ENCODE results near the gene SULT4A1.

The SULT4A1 gene

GRCh38 chr22:43848366-43849171 lies 13.7 kb downstream of the SULT4A1 start:
- no peak for TF ChIP-seq ZNF274 (IDR thresholded peaks at IDR 0.05; ENCODE audit: low read depth, low read length)
- no peak overlapping the region for H3K4me3 ChIP-seq (ENCODE audit: low read length)

- no peak for TF ChIP-seq ZNF274 (IDR thresholded peaks at IDR 0.05; ENCODE audit: low read depth, low read length)
These were observed 14.7 kb downstream of the SULT4A1 start for GRCh38 chr22:43847376-43848289.

GRCh38 chr22:43846966-43847365 lies 15.3 kb downstream of the SULT4A1 start:
- no peak overlapping the region for H3K4me3 ChIP-seq (ENCODE audit: low read length)
- TF ChIP-seq ZNF274 (IDR thresholded peaks at IDR 0.05; ENCODE audit: low read depth, low read length): no peak

More at GRCh38 chr22:43847376-43848289, 14.7 kb downstream of the SULT4A1 start:
- no peak overlapping the region for H3K4me3 ChIP-seq (ENCODE audit: low read length)

GRCh38 chr22:43845981-43846380 lies 16.3 kb downstream of the SULT4A1 start:
- TF ChIP-seq ZNF274 (IDR thresholded peaks at IDR 0.05; ENCODE audit: low read depth, low read length): no peak
- no peak overlapping the region for H3K4me3 ChIP-seq (ENCODE audit: low read length)

GRCh38 chr22:43844560-43845545 lies 17.5 kb downstream of the SULT4A1 start:
- TF ChIP-seq ZNF274 (IDR thresholded peaks at IDR 0.05; ENCODE audit: low read depth, low read length): no peak
- no peak overlapping the region for H3K4me3 ChIP-seq (ENCODE audit: low read length)

- TF ChIP-seq ZNF274 (IDR thresholded peaks at IDR 0.05; ENCODE audit: low read depth, low read length): no peak
- H3K4me3 ChIP-seq (ENCODE audit: low read length): no peak overlapping the region
These were observed 18.4 kb downstream of the SULT4A1 start for GRCh38 chr22:43843783-43844530.

- no peak for TF ChIP-seq ZNF274 (IDR thresholded peaks at IDR 0.05; ENCODE audit: low read depth, low read length)
- no peak overlapping the region for H3K4me3 ChIP-seq (ENCODE audit: low read length)
These were observed 20.6 kb downstream of the SULT4A1 start for GRCh38 chr22:43841742-43842141.

GRCh38 chr22:43840851-43841250 lies 21.5 kb downstream of the SULT4A1 start:
- no peak overlapping the region for H3K4me3 ChIP-seq (ENCODE audit: low read length)
- no peak for TF ChIP-seq ZNF274 (IDR thresholded peaks at IDR 0.05; ENCODE audit: low read depth, low read length)

GRCh38 chr22:43840431-43840830 lies 21.9 kb downstream of the SULT4A1 start:
- no peak overlapping the region for H3K4me3 ChIP-seq (ENCODE audit: low read length)
- no peak for TF ChIP-seq ZNF274 (IDR thresholded peaks at IDR 0.05; ENCODE audit: low read depth, low read length)

- H3K4me3 ChIP-seq (ENCODE audit: low read length): no peak overlapping the region
- no peak for TF ChIP-seq ZNF274 (IDR thresholded peaks at IDR 0.05; ENCODE audit: low read depth, low read length)
These were observed 22.5 kb downstream of the SULT4A1 start for GRCh38 chr22:43839781-43840180.

- H3K4me3 ChIP-seq (ENCODE audit: low read length): no peak overlapping the region
- TF ChIP-seq ZNF274 (IDR thresholded peaks at IDR 0.05; ENCODE audit: low read depth, low read length): no peak
These were observed 23.6 kb downstream of the SULT4A1 start for GRCh38 chr22:43838571-43839307.

GRCh38 chr22:43838161-43838560 lies 24.2 kb downstream of the SULT4A1 start:
- H3K4me3 ChIP-seq (ENCODE audit: low read length): no peak overlapping the region
- TF ChIP-seq ZNF274 (IDR thresholded peaks at IDR 0.05; ENCODE audit: low read depth, low read length): no peak

Measured in GM08714 (cell line).